HG03060 (cell line): ENCODE measurements around the gene UVRAG.

Source experiments
- ATAC-seq: cut with Tn5 transposase; IDR thresholded peaks from one replicate; pipeline ENCODE4 v1.9.1; 2021; ENCODE audit warnings: low read depth, moderate number of reproducible peaks; ENCODE audit not compliant: unreplicated experiment

The UVRAG gene

GRCh38 chr11:76156971-76157427 is 342.0 kb downstream of the UVRAG start:
- no peak for ATAC-seq

- ATAC-seq, result no peak
These were observed 342.9 kb downstream of the UVRAG start for GRCh38 chr11:76157891-76158290.

DNA sequence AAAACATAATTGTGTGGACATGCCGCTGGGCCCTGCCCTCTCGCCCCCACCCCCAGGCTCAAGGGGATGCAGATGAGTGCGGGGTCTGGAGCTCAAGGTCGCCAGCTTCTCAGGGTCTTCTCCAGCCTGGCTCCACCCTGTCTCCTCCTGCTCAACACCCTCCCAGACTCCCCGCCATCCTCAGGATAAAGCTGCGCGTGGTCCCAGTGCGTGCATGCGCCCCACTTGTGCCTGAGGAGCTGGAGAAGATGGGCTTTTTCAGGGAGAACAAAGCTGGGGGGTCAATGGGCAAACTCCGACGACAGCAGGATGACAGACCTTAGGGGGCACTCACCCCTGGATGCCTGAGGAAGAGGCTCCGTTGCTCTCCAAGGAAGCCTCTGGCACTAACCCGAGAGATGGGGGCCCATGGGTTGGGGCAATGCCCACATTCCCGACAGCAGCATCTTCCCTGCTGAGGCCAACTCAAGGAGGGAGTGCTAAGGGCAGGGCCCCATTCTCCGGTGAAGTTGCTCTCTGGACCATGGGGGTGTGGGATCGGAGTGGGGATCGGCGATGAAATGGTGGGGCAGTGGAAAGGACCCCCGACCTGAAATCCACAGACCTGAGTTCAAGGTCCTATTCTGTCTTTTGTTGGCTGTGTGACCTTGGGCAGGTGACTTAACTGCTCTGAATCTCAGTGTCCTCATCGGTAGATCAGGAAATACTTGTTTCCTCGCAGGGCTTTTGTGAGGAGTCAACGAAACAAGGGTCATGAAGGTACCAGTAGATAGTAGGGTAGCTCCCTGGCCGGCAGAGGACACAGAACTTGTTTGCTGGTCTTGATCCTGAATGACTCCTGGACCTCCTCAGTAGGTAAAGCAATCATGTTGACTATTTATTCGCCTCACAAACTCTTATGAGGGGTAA is 343.6 kb downstream of the UVRAG start:
- no peak for ATAC-seq

- no peak for ATAC-seq
These were observed 344.4 kb downstream of the UVRAG start for GRCh38 chr11:76159303-76159937.

GRCh38 chr11:76159983-76160661 is 345.1 kb downstream of the UVRAG start:
- ATAC-seq, result no peak

- ATAC-seq, result no peak
These were observed 345.8 kb downstream of the UVRAG start for GRCh38 chr11:76160856-76161255.

- ATAC-seq, result no peak
These were observed 346.4 kb downstream of the UVRAG start for GRCh38 chr11:76161261-76161961.

DNA sequence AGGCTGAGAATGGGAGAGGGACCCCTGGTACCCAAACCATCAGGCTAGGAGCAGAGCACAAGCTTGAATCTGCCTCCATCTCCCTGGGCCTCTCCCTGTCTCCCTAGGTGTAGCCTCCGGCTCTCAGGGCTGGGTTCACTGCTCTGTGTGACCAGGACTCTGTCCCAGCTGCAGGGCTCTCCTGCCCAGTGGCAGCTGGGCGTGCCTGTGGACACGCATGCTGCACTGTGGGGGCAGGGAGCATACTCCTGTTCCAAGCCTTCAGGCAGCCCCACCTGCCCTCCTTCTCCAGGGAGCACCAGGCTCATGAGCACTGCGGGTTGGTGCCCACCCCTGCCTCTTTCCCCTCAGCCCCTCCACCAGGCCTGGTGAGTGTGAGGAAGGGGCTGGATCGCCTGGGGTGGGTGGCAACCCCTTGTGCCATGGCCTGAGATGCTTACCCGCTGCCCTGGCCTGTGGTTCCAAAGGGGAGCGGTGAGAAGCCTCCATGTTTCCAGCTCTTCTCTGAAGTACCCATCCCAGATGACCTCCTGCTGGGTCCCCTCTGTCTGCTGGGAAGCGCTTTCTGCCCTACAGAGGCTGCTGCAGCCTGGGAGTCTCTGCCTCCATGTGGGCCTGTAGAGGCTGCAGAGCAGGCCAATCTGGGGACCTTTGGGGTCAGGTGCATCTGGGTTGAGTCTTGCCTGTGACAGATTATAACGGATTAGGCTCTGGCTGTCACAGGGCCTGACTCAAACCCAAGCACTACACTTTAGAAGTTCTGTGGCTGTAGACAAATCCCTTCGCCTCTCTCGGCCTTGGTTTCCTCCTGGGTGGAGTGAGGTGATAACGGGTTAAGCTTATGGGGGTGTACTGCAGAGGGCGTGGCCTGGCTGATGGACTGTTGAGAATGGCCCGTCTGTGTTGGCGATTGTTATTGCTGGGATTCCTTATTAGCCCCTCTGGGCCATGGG is 347.6 kb downstream of the UVRAG start:
- ATAC-seq, result no peak

DNA sequence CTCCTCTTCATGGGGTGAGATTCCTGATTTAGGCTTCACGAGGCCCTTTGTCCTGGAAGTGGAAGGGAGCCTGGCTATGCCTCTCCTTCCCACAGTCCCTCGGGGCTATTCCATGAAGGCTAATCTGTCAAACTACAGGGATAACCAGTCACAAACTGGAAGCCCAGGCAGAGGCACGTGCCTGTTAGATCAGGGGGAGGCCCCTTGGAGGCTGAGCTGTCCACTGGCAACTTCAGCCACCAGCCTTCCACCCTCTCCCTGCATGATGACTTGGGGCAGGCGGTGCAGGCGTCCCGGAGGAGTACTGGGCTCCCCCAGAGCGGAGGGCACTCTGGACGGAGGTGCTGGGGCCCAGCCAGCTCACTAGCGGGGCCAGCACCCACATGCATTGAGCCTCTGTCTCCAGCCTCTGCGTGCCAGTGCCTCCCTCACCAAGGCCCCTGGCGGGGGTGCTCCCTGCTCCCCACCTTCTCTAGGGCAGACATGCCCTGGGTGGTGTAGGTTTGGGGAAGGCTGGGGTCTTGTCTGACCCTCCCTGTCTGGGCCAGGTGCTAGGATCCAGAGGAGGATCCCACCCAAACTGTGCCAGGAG is 348.4 kb downstream of the UVRAG start:
- ATAC-seq, result no peak

- no peak for ATAC-seq
These were observed 349.1 kb downstream of the UVRAG start for GRCh38 chr11:76164081-76164480.

DNA sequence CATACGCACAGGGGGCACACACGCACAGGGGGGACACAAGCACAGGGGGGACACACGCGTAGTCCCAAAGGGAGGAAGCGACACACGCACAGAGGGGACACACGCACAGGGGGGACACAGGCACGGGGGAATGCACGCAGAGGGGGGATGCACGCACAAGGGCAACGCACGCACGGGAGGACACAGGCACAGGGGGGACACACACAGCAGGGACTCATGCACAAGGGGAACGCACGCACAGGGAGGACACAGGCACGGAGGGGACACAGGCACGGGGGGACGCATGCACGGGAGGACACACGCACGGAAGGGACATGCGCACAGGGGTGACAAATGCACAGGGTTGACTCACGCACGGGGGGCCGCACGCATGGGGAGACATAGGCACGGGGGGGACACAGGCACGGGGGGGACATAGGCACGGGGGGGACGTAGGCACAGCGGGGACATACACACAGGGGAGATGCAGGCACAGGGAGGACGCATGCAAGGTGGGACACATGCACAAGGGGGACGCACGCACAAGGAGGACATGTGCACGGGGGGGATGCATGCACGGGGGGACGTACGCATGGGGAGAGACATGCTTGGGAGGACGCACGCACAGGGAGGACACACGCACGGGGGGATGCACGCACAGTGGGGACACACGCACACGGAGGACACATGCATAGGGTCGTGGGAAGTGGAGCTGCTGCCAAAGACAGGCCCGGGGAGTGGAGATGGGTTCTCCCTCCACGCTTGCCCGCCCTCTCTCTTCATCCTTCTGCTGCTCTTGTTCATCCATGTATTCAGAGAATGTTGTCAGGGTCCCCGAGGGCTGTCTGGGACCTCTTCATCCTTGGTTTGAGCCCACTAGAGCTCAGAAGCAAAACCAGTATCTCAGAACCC is 350.1 kb downstream of the UVRAG start:
- no peak for ATAC-seq

DNA sequence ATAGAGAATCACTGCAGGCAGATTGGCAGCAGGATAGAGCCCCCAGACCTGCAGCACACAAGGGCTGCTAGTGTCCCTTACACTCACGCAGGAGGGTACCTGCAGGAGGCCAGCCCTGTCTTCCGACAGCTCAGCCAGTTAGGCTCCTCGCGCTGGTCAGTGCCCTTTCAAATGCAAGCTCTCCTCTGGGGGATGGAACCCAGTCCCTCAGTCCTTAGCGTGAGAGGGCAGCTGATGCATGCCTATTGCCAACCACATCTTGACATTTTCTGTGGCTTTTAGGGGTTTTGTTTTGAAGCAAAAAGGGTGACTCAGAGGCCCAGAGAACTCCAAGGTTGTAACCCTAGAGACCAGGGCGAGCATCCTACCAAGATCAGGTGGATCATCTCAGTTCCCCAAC is 351.3 kb downstream of the UVRAG start:
- peak; percentile 57 for ATAC-seq

- no peak for ATAC-seq
These were observed 352.6 kb downstream of the UVRAG start for GRCh38 chr11:76167590-76167989.

- ATAC-seq, result peak; percentile 43
These were observed 354.5 kb downstream of the UVRAG start for GRCh38 chr11:76169473-76169896.

- ATAC-seq, result no peak
These were observed 355.5 kb downstream of the UVRAG start for GRCh38 chr11:76170468-76170867.

DNA sequence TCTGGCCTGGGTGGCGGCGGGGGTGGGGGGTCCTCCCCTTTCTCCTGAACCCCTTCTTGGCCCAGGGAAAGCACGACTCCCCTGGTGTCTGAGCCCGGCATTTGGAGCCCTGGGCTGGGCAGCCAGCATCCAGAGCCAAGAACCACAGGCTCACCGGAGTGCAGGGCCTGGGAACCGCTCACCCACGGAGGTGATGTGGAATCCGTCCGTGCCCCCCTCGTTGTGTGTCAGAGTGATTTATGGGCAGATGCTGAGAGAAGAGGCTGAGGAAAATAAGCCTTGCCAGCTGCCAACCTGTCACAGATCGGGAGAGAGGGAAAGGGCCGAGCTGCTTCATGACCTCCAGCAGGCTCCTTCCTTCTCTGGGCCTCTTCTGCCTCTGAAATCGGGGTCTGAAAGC is 357.6 kb downstream of the UVRAG start:
- no peak for ATAC-seq

- no peak for ATAC-seq
These were observed 358.7 kb downstream of the UVRAG start for GRCh38 chr11:76173663-76174062.

DNA sequence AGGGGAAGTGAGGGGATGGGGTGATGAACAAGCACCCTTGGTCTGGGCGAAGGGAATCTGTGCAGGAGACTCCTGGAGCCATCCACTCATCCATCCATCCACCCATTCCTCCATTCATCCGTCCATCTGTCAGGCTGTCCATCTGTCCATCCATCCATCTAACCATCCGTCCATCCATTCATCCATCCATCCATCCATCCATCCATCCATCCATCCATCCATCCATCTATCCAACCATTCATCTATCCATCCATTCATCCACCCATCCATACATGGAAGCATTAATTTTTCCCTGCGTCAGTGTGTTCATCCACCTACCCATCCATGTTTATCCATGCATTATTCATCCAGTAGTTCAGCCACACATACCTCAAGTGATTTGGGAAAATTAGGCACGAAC is 359.3 kb downstream of the UVRAG start:
- ATAC-seq, result no peak
